ENCODE results near the gene AMELX. TPM values are rescaled to one million over a fixed set of nuclear protein-coding genes. Genes with fewer than 3 reads are reported as not detected.

Gene AMELX
- total RNA-seq, 4 donors from 2014 or later: not detected

GRCh38 chrX:11349661-11350337, 56.6 kb downstream of the AMELX start:
- Histone ChIP-seq H3K27me3 (no peaks in the 10 kb centered on the region), H3K27ac (no peak overlapping the region), H3K9me3 (no peaks in the 10 kb centered on the region), H3K4me3 (no peak overlapping the region), H3K4me1 (no peaks in the 10 kb centered on the region), H3K36me3 (no peaks in the 10 kb centered on the region)
- WGBS: 62% methylated on average over 2 of the region's 2 CpGs
- TF ChIP-seq POLR2A (IDR thresholded peaks at IDR 0.05) (no peak), EP300 (IDR thresholded peaks at IDR 0.05) (no peak), POLR2AphosphoS5 (IDR thresholded peaks at IDR 0.05) (no peak)
- TF ChIP-seq, protein P1, sequence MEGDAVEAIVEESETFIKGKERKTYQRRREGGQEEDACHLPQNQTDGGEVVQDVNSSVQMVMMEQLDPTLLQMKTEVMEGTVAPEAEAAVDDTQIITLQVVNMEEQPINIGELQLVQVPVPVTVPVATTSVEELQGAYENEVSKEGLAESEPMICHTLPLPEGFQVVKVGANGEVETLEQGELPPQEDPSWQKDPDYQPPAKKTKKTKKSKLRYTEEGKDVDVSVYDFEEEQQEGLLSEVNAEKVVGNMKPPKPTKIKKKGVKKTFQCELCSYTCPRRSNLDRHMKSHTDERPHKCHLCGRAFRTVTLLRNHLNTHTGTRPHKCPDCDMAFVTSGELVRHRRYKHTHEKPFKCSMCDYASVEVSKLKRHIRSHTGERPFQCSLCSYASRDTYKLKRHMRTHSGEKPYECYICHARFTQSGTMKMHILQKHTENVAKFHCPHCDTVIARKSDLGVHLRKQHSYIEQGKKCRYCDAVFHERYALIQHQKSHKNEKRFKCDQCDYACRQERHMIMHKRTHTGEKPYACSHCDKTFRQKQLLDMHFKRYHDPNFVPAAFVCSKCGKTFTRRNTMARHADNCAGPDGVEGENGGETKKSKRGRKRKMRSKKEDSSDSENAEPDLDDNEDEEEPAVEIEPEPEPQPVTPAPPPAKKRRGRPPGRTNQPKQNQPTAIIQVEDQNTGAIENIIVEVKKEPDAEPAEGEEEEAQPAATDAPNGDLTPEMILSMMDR (IDR thresholded peaks at IDR 0.05): no peak
- DNase-seq (ENCODE audit: low spot score in 2 of 2): no peak

Other genes with a start within 250 kb of the AMELX start
- gene HCCS, start 182.1 kb upstream of the AMELX start, total RNA-seq: 10 to 100 TPM in 3 of 4 donors, 1 to 10 TPM in 1; 6.8 to 15.2 (median 11.9) TPM

All from suprapubic skin (tissue), 4 donors.